ENCODE measurements around the gene LACC1. TPM values are rescaled to one million over a fixed set of nuclear protein-coding genes. Genes with fewer than 3 reads are reported as not detected.

Gene LACC1
- total and polyA plus RNA-seq, 2 of the 13 experiments (the other 11 are each of a cell fraction or from before 2014, with no cell fraction given): 0.92 to 1.7 TPM

DNA sequence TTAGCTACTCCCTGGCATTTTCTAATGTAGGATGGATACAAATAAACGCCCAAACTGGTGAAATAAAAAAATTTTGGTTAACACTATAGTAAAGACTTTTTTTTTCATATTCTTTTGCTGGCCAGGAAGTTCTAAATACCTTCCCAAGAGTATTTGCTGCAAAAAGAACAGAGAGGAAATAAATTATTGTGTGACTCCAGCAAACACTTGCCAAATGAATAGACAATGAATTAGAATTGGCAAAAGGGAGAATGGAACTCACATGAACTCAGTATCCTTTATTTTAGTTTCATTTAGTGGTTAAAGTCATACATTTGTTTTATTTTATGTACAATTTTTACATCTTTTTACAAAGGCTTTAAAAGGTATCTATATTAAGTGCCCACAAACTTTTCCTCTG is 58.1 kb downstream of the LACC1 start (continued):
- TF ChIP-seq ZBTB21 (CRISPR knock-in tag; IDR thresholded peaks at IDR 0.05) (no peak), TAF15 (IDR thresholded peaks at IDR 0.05; ENCODE audit: low read depth, low read length, poor library complexity, severe bottlenecking) (no peak)

- Histone ChIP-seq H4K20me1 (ENCODE audit: insufficient read depth, low read length) (no peaks in the 10 kb centered on the region), H3K9me3 (ENCODE audit: low read length) (no peaks in the 10 kb centered on the region), H3K27me3 (ENCODE audit: control insufficient read depth in 1 of 2, insufficient read depth in 2 of 2, low read length in 2 of 2) (no peaks in the 10 kb centered on the region), H3K79me2 (ENCODE audit: insufficient read depth, low read length) (no peaks in the 10 kb centered on the region), H3K4me3 (replicated peaks in 1 of 3; ENCODE audit: insufficient read depth in 1 of 3, low read depth in 2 of 3, low read length in 3 of 3) (no peak overlapping the region), H3K4me1 (ENCODE audit: insufficient read depth, low read length) (no peaks in the 10 kb centered on the region), H3K9ac (ENCODE audit: insufficient read depth, low read depth, low read length) (no peak overlapping the region), H2AFZ (ENCODE audit: low read length) (no peak overlapping the region), H3K4me2 (ENCODE audit: low read depth, low read length) (no peak overlapping the region), H3K27ac (ENCODE audit: extremely low read length, insufficient read depth, low read length) (no peak overlapping the region), H3K36me3 (replicated peaks in 1 of 2; ENCODE audit: control insufficient read depth in 1 of 2, insufficient read depth in 2 of 2, low read length in 2 of 2) (no peaks in the 10 kb centered on the region)
- DNase-seq (ENCODE audit: low spot score): no peak
- WGBS (ENCODE audit: low lambda C conversion rate): 26% methylated on average over 1 of the region's 1 CpG
- intact Hi-C loops (cut with micrococcal nuclease; ENCODE audit: unreplicated experiment): no loop called here
- TF ChIP-seq ZNF841 (CRISPR knock-in tag; IDR thresholded peaks at IDR 0.05; ENCODE audit: borderline replicate concordance) (no peak), MLLT10 (CRISPR knock-in tag; IDR thresholded peaks at IDR 0.05) (no peak), ZNF552 (CRISPR knock-in tag; IDR thresholded peaks at IDR 0.05; ENCODE audit: borderline replicate concordance) (no peak), ZNF7 (CRISPR knock-in tag; IDR thresholded peaks at IDR 0.05) (no peak), FIP1L1 (IDR thresholded peaks at IDR 0.05; ENCODE audit: borderline replicate concordance, insufficient read depth, low read depth, low read length) (no peak), ZFP62 (CRISPR knock-in tag; IDR thresholded peaks at IDR 0.05) (no peak), SIX1 (CRISPR knock-in tag; IDR thresholded peaks at IDR 0.05; ENCODE audit: borderline replicate concordance) (no peak), ZNF605 (CRISPR knock-in tag; IDR thresholded peaks at IDR 0.05) (no peak), KLF16 (CRISPR knock-in tag; IDR thresholded peaks at IDR 0.05) (no peak), ZNF501 (CRISPR knock-in tag; IDR thresholded peaks at IDR 0.05) (no peak), ZBTB33 (CRISPR knock-in tag; IDR thresholded peaks at IDR 0.05) (no peak), ETV6 (CRISPR knock-in tag; conservative IDR thresholded peaks at IDR 0.05) (no peak), ARNT2 (CRISPR knock-in tag; IDR thresholded peaks at IDR 0.05; ENCODE audit: low read depth) (no peak), ZBTB42 (CRISPR knock-in tag; IDR thresholded peaks at IDR 0.05) (no peak)
- TF ChIP-seq, protein P1, sequence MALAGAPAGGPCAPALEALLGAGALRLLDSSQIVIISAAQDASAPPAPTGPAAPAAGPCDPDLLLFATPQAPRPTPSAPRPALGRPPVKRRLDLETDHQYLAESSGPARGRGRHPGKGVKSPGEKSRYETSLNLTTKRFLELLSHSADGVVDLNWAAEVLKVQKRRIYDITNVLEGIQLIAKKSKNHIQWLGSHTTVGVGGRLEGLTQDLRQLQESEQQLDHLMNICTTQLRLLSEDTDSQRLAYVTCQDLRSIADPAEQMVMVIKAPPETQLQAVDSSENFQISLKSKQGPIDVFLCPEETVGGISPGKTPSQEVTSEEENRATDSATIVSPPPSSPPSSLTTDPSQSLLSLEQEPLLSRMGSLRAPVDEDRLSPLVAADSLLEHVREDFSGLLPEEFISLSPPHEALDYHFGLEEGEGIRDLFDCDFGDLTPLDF (CRISPR knock-in tag; IDR thresholded peaks at IDR 0.05): no peak
- TF ChIP-seq, protein P2, sequence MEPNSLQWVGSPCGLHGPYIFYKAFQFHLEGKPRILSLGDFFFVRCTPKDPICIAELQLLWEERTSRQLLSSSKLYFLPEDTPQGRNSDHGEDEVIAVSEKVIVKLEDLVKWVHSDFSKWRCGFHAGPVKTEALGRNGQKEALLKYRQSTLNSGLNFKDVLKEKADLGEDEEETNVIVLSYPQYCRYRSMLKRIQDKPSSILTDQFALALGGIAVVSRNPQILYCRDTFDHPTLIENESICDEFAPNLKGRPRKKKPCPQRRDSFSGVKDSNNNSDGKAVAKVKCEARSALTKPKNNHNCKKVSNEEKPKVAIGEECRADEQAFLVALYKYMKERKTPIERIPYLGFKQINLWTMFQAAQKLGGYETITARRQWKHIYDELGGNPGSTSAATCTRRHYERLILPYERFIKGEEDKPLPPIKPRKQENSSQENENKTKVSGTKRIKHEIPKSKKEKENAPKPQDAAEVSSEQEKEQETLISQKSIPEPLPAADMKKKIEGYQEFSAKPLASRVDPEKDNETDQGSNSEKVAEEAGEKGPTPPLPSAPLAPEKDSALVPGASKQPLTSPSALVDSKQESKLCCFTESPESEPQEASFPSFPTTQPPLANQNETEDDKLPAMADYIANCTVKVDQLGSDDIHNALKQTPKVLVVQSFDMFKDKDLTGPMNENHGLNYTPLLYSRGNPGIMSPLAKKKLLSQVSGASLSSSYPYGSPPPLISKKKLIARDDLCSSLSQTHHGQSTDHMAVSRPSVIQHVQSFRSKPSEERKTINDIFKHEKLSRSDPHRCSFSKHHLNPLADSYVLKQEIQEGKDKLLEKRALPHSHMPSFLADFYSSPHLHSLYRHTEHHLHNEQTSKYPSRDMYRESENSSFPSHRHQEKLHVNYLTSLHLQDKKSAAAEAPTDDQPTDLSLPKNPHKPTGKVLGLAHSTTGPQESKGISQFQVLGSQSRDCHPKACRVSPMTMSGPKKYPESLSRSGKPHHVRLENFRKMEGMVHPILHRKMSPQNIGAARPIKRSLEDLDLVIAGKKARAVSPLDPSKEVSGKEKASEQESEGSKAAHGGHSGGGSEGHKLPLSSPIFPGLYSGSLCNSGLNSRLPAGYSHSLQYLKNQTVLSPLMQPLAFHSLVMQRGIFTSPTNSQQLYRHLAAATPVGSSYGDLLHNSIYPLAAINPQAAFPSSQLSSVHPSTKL (CRISPR knock-in tag; IDR thresholded peaks at IDR 0.05): no peak
- no TSS peak for BruUV-seq (replicated peaks)
- no peak for ATAC-seq
- in situ Hi-C loops (cut with HindIII; ENCODE audit: extremely low pct_ligation_motif_present, low pct_unique_long_range_greater_than_20kb): no loop called here
- POLR2A ChIA-PET: no interaction called here
- FAIRE-seq: no peak
- CTCF ChIA-PET (ENCODE audit: low intra/inter-chr PET ratio, low total read pairs): no interaction called here
Observed at GRCh38 chr13:43938449-43938848, 58.7 kb downstream of the LACC1 start.

All from HepG2 (cell line).